KOPT-K1 (cell line): ENCODE measurements around the gene ESYT2.

Source experiments
- H3K27ac ChIP-seq: fragments of 200-600 bp; sonication (generic); 2 replicates; pipeline ENCODE4 v1.5.1; 2016; ENCODE audit warnings: antibody characterized with exemption, mild to moderate bottlenecking, low read depth, low read length; ENCODE audit not compliant: poor library complexity, severe bottlenecking
- H3K36me3 ChIP-seq: fragments of 200-600 bp; sonication (generic); 2 replicates; pipeline ENCODE4 v1.5.1; 2017; ENCODE audit warnings: antibody characterized with exemption, mild to moderate bottlenecking, low read length, moderate library complexity; ENCODE audit not compliant: insufficient read depth
- H3K9me3 ChIP-seq: fragments of 200-600 bp; sonication (generic); 2 replicates; pipeline ENCODE4 v1.5.1; 2017; ENCODE audit warnings: antibody characterized with exemption, low read length, mild to moderate bottlenecking; ENCODE audit not compliant: insufficient read depth, poor library complexity, severe bottlenecking

The ESYT2 gene

GRCh38 chr7:158808126-158808525, 21.2 kb downstream of the ESYT2 start:
- H3K9me3 ChIP-seq = peaks cover 44% of the 10 kb centered on the region
- peaks cover 62% of the 10 kb centered on the region for H3K36me3 ChIP-seq
- H3K27ac ChIP-seq = no peak overlapping the region

GRCh38 chr7:158805937-158806336, 23.4 kb downstream of the ESYT2 start:
- Histone ChIP-seq H3K36me3 (peaks cover 62% of the 10 kb centered on the region), H3K27ac (no peak overlapping the region), H3K9me3 (peaks cover 44% of the 10 kb centered on the region)

- H3K27ac ChIP-seq = no peak overlapping the region
- peaks cover 44% of the 10 kb centered on the region for H3K9me3 ChIP-seq
- H3K36me3 ChIP-seq = peaks cover 61% of the 10 kb centered on the region
These were observed 23.9 kb downstream of the ESYT2 start for GRCh38 chr7:158805414-158805813.

- H3K27ac ChIP-seq = no peak overlapping the region
These were observed 25.0 kb downstream of the ESYT2 start for GRCh38 chr7:158804335-158804734.

GRCh38 chr7:158803367-158803969, 25.8 kb downstream of the ESYT2 start:
- Histone ChIP-seq H3K27ac (no peak overlapping the region), H3K36me3 (peaks cover 51% of the 10 kb centered on the region), H3K9me3 (peaks cover 44% of the 10 kb centered on the region)

More at GRCh38 chr7:158804335-158804734, 25.0 kb downstream of the ESYT2 start:
- H3K9me3 ChIP-seq = peaks cover 44% of the 10 kb centered on the region
- peaks cover 54% of the 10 kb centered on the region for H3K36me3 ChIP-seq

GRCh38 chr7:158802535-158803366, 26.6 kb downstream of the ESYT2 start:
- Histone ChIP-seq H3K36me3 (peaks cover 51% of the 10 kb centered on the region), H3K9me3 (peaks cover 37% of the 10 kb centered on the region), H3K27ac (no peak overlapping the region)

- Histone ChIP-seq H3K27ac (no peak overlapping the region), H3K36me3 (peaks cover 56% of the 10 kb centered on the region), H3K9me3 (no peaks in the 10 kb centered on the region)
These were observed 30.6 kb downstream of the ESYT2 start for GRCh38 chr7:158798741-158799140.

- no peaks in the 10 kb centered on the region for H3K9me3 ChIP-seq
- no peak overlapping the region for H3K27ac ChIP-seq
- peaks cover 76% of the 10 kb centered on the region for H3K36me3 ChIP-seq
These were observed 32.6 kb downstream of the ESYT2 start for GRCh38 chr7:158796667-158797066.

GRCh38 chr7:158795272-158795671, 34.0 kb downstream of the ESYT2 start:
- no peak overlapping the region for H3K27ac ChIP-seq
- no peaks in the 10 kb centered on the region for H3K9me3 ChIP-seq
- H3K36me3 ChIP-seq = peaks cover 90% of the 10 kb centered on the region

- Histone ChIP-seq H3K36me3 (peaks cover 97% of the 10 kb centered on the region), H3K27ac (no peak overlapping the region)
These were observed 38.2 kb downstream of the ESYT2 start for GRCh38 chr7:158791107-158791506.

GRCh38 chr7:158789842-158790241, 39.5 kb downstream of the ESYT2 start:
- Histone ChIP-seq H3K36me3 (peaks cover 94% of the 10 kb centered on the region), H3K27ac (no peak overlapping the region), H3K9me3 (no peaks in the 10 kb centered on the region)

More at GRCh38 chr7:158791107-158791506, 38.2 kb downstream of the ESYT2 start:
- H3K9me3 ChIP-seq = no peaks in the 10 kb centered on the region

- Histone ChIP-seq H3K9me3 (peaks cover 4% of the 10 kb centered on the region), H3K36me3 (peaks cover 94% of the 10 kb centered on the region), H3K27ac (no peak overlapping the region)
These were observed 42.4 kb downstream of the ESYT2 start for GRCh38 chr7:158786898-158787297.

- Histone ChIP-seq H3K9me3 (peaks cover 10% of the 10 kb centered on the region), H3K27ac (no peak overlapping the region), H3K36me3 (peaks cover 94% of the 10 kb centered on the region)
These were observed 45.0 kb downstream of the ESYT2 start for GRCh38 chr7:158784270-158784669.

GRCh38 chr7:158783595-158783994, 45.7 kb downstream of the ESYT2 start:
- H3K27ac ChIP-seq = no peak overlapping the region
- peaks cover 10% of the 10 kb centered on the region for H3K9me3 ChIP-seq
- H3K36me3 ChIP-seq = peaks cover 96% of the 10 kb centered on the region

GRCh38 chr7:158782761-158783401, 46.4 kb downstream of the ESYT2 start:
- H3K36me3 ChIP-seq = peaks cover 95% of the 10 kb centered on the region
- H3K27ac ChIP-seq = no peak overlapping the region
- H3K9me3 ChIP-seq = peaks cover 10% of the 10 kb centered on the region
